Activated naive CD8-positive, alpha-beta T cell (primary cell): Measurements from ENCODE around the gene PDE4DIP.
"Not testable (repeated sequence)": the region's sequence is repeated elsewhere in the genome, so short reads cannot be mapped to it uniquely, and the experiment has no call there.

ENCODE experiments used
- H3K27ac Mint-ChIP-seq: one replicate; pipeline ENCODE4 v1.8.0; 2021; ENCODE audit warnings: mixed read lengths
- H3K27me3 Mint-ChIP-seq: one replicate; pipeline ENCODE4 v1.8.0; 2021; ENCODE audit warnings: mixed read lengths
- H3K36me3 Mint-ChIP-seq: one replicate; pipeline ENCODE4 v1.8.0; 2021; ENCODE audit warnings: mixed read lengths
- H3K4me1 Mint-ChIP-seq: one replicate; pipeline ENCODE4 v1.8.0; 2021; ENCODE audit warnings: low read depth, mixed read lengths
- H3K4me3 Mint-ChIP-seq: one replicate; pipeline ENCODE4 v1.8.0; 2021; ENCODE audit warnings: mild to moderate bottlenecking, mixed read lengths
- H3K9me3 Mint-ChIP-seq: one replicate; pipeline ENCODE4 v1.8.0; 2021; ENCODE audit warnings: low read depth, mixed read lengths

The PDE4DIP gene

DNA sequence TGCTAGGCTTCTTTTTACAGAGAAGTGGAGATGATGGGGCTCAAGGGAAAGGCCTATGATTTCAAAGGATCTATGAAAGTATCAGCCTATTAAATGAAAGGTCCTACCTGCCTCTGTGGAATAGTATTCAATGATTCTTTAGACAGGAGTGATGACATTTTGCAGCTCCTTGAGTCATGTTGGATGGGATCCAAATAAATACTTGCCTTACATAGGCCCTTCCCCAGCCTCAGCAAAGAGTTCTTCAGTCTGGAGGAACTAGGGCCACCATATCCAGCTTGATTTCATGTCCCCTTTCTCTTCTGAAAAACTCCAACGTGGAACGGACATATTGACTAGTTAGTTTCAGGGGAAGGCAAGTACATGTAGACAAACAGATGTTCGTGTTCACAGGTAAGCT is 171.3 kb downstream of the PDE4DIP start:
- H3K4me1 Mint-ChIP-seq, H3K9me3 Mint-ChIP-seq, H3K36me3 Mint-ChIP-seq, H3K4me3 Mint-ChIP-seq, H3K27ac Mint-ChIP-seq, H3K27me3 Mint-ChIP-seq: not testable (repeated sequence)

DNA sequence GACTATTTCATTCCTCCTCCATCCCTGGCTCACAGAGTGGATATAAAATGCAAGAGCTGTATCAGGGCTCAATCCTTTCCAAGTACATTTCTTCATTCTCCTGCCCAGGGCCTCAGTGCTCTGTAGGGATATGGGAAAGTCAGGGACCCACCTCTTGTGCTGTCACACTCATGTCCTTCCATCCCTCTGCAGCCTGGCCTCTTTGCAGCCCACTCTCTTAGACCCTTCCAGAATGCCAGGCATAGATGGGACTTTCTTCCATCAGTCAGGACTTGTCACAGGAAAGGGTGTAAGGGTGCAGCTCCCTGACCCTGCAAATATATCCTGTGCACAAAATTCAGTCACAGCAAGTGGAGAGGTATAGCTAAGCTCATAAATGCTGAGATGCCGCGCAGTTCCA is 172.4 kb downstream of the PDE4DIP start:
- H3K9me3 Mint-ChIP-seq, H3K4me3 Mint-ChIP-seq, H3K36me3 Mint-ChIP-seq, H3K27me3 Mint-ChIP-seq, H3K27ac Mint-ChIP-seq, H3K4me1 Mint-ChIP-seq: not testable (repeated sequence)

DNA sequence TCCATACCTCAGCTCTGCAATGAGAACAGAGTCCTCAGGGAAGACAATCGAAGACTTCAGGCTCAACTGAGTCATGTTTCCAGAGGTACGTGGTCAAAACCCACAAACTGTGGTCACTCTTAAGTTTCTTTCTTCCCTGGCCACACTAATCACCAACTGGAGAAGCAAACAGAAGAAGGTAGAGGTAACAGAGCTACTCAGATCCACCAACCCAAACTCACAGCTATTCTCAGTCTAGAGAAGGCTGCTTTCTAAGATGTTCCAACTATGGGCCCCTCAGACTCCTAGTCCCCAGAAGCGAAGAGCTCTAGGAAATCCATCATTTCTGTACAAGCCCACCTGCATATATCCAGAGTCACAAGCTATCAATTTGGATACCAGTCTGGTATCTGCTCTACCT is 174.3 kb downstream of the PDE4DIP start:
- not testable (repeated sequence) for H3K4me3 Mint-ChIP-seq, H3K4me1 Mint-ChIP-seq, H3K27me3 Mint-ChIP-seq, H3K27ac Mint-ChIP-seq, H3K9me3 Mint-ChIP-seq, H3K36me3 Mint-ChIP-seq

DNA sequence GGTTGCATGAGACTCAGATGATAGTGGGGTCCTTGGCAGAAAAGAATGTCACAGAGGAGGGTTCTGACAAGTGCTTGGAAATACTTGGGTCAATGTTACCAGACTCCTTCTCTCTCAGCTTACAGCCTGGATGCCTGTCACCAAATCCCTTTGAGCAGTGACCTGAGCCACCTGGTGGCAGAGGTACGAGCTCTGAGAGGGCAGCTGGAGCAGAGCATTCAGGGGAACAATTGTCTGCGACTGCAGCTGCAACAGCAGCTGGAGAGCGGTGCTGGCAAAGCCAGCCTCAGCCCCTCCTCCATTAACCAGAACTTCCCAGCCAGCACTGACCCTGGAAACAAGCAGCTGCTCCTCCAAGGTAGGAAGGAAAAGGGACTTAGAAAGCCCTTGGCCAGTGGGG is 180.1 kb downstream of the PDE4DIP start:
- not testable (repeated sequence) for H3K4me3 Mint-ChIP-seq, H3K4me1 Mint-ChIP-seq, H3K36me3 Mint-ChIP-seq, H3K9me3 Mint-ChIP-seq, H3K27me3 Mint-ChIP-seq, H3K27ac Mint-ChIP-seq

DNA sequence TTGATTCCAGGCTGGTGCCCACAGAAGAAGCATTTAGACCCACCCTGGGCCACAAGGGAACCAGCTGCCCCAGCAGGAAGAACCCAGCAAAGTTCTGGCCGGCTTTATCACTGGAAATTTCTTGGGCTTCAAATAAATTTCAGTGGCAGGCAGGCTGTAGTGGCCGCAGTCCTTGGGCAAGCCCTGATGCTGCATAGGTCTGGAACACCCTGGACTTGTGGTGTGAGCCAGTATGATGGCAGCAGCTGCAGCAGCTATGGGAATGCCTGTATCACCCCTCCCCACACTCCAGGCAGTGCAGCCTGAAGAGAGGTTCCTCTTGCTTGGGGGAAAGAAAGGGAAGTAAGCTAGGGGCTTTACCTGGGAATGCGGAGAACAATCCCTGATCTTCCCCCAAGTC is 189.7 kb downstream of the PDE4DIP start:
- H3K4me3 Mint-ChIP-seq, H3K27ac Mint-ChIP-seq, H3K27me3 Mint-ChIP-seq, H3K36me3 Mint-ChIP-seq, H3K4me1 Mint-ChIP-seq, H3K9me3 Mint-ChIP-seq: not testable (repeated sequence)

DNA sequence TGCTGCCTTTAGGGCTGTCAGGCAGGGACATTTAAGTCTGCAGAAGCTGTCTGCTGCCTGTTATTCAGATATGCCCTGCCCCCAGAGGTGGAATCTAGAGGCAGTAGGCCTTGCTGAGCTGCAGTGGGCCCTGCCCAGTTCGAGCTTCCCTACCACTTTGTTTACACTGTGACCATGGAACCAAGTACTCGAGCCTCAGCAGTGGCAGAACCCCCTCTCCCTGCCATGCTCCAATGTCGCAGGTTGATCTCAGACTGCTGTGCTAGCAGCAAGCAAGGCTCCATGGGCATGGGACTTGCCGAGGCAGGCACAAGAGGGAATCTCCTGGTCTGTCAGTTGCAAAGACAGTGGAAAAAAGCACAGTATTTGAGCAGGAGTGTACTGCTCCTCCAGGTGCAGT is 198.8 kb downstream of the PDE4DIP start:
- not testable (repeated sequence) for H3K27ac Mint-ChIP-seq, H3K9me3 Mint-ChIP-seq, H3K4me1 Mint-ChIP-seq, H3K4me3 Mint-ChIP-seq, H3K36me3 Mint-ChIP-seq, H3K27me3 Mint-ChIP-seq

DNA sequence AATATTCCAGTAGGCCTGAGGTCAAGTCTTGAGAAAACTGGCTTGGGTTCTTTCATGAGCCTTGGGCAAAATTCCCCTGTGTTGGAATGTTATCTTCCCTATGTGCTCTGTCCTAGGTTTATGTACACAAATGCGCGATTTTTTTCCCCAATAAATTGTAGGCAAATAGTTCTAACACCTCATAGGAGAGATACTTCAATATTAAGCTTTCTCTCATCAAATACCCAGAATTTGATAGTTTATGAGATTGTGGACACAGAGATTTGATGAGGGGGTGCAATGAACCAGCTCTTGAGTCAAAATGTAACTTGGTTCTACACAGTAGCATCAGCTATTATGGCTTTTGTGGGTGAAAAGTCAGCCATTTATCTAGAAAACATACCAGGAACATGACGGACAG is 220.4 kb downstream of the PDE4DIP start:
- H3K36me3 Mint-ChIP-seq, H3K27ac Mint-ChIP-seq, H3K27me3 Mint-ChIP-seq, H3K9me3 Mint-ChIP-seq, H3K4me3 Mint-ChIP-seq, H3K4me1 Mint-ChIP-seq: not testable (repeated sequence)

DNA sequence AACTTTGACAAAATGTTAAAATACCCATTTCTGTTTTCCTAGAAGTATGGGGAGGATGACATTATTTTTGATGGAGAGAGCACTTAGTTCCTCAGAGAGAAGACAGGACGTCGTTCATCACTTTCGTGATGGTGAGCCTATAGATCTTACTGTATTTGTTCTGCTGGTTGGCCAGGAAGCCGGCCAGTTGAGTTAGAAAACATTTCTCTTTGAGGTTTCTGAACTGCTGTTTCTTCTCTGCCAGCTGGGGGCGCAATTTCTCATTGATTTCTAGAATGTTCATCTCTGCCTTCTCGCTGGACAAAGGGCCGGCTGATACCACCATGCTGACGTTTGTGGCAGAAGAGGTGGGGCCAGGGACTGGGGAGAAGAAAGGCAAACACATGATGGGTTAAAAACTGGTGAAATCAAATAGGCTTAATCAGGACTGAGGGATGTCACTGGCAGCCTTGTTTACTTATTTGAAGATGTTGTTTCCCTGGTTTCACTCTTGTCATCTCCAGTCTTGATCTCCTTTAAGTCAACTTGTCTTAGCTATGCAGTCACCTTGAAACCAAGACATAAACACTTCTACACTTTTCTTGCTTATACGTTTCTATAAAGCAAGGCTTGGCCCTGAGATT is 231.4 kb downstream of the PDE4DIP start:
- not testable (repeated sequence) for H3K27me3 Mint-ChIP-seq, H3K36me3 Mint-ChIP-seq, H3K4me1 Mint-ChIP-seq, H3K9me3 Mint-ChIP-seq, H3K4me3 Mint-ChIP-seq, H3K27ac Mint-ChIP-seq
